HepG2 (cell line): ENCODE measurements around the gene COL2A1. TPM values are rescaled to one million over a fixed set of nuclear protein-coding genes. Genes with fewer than 3 reads are reported as not detected.
A peak's percentile ranks its signal among the peaks of the same experiment; 100 is the strongest.

Source experiments
- ATAC-seq: fragments of 200-7000 bp; cut with Tn5 transposase; 3 replicates; pipeline ENCODE4 v1.9.1; 2020; ENCODE audit warnings: mild to moderate bottlenecking, moderate library complexity
- BruUV-seq: library from RNA; stranded (reverse); fragments of 400-500 nt; replicated peaks from 2 replicates; lab custom pipeline; 2021; lab: Mats Ljungman, UMichigan
- CTCF ChIA-PET: fragments of 300-600 bp; formaldehyde crosslinking; extraction: SDS; loops from one replicate; lab custom pipeline; 2021; ENCODE audit warnings: low total read pairs, inconsistent platforms, low intra/inter-chr PET ratio; lab: Yijun Ruan, JAX
- POLR2A ChIA-PET: fragments of 350-600 bp; sonication (Branson Sonifier 250); formaldehyde crosslinking; loops from one replicate; lab custom pipeline; 2020; ENCODE audit warnings: antibody characterized with exemption, inconsistent platforms; lab: Yijun Ruan, JAX
- DNase-seq: peaks from one replicate; pipeline ENCODE4 v3.0.0-alpha.2; 2015; ENCODE audit warnings: low spot score
- FAIRE-seq: peaks from 3 replicates; lab custom pipeline; 2011; peaks lifted over from hg19 to GRCh38; lab: Jason Lieb, UNC
- H2AFZ ChIP-seq: one replicate; pipeline ENCODE4 v1.6.1; 2011; ENCODE audit warnings: low read length, inconsistent platforms
- H3K27ac ChIP-seq: fragments of 300-600 bp; 3 replicates; pipeline ENCODE4 v1.8.0; 2011; ENCODE audit warnings: mixed run types, mild to moderate bottlenecking, mixed read lengths, low read length, inconsistent platforms; ENCODE audit not compliant: insufficient read depth; ENCODE audit errors: extremely low read length
- H3K27me3 ChIP-seq, 2 experiments: fragments of 200-600 bp in 1 of 2; 2 replicates in 1 of 2; 3 replicates in 1 of 2; pipeline versions ENCODE4 v1.6.0 to v1.8.0; 2011; ENCODE audit warnings: low read length in 2 of 2, mild to moderate bottlenecking in 2 of 2, moderate library complexity in 2 of 2, inconsistent platforms in 1 of 2; ENCODE audit not compliant: insufficient read depth in 2 of 2, control insufficient read depth in 1 of 2
- H3K36me3 ChIP-seq, 2 experiments: fragments of 200-600 bp in 1 of 2; replicated peaks in 1 of 2; 2 replicates in 1 of 2; 3 replicates in 1 of 2; pipeline versions ENCODE4 v1.5.1 to v1.8.0; 2011; ENCODE audit warnings: low read length in 2 of 2, inconsistent platforms in 1 of 2; ENCODE audit not compliant: insufficient read depth in 2 of 2, control insufficient read depth in 1 of 2
- H3K4me1 ChIP-seq: 2 replicates; pipeline ENCODE4 v1.5.1; 2012; ENCODE audit warnings: low read length, inconsistent platforms; ENCODE audit not compliant: insufficient read depth
- H3K4me2 ChIP-seq: 2 replicates; pipeline ENCODE4 v1.6.0; 2011; ENCODE audit warnings: low read depth, low read length, inconsistent platforms
- H3K4me3 ChIP-seq, 3 experiments: fragments of 200-600 bp in 1 of 3; sonication (generic), shearing (Covaris generic) in 1 of 3; replicated peaks in 1 of 3; 2 replicates each; pipeline ENCODE4 v1.5.1; 2011 to 2016; ENCODE audit warnings: low read length in 3 of 3, inconsistent platforms in 2 of 3, low read depth in 2 of 3, mild to moderate bottlenecking in 2 of 3, control low read depth in 1 of 3, mixed read lengths in 1 of 3; ENCODE audit not compliant: insufficient read depth in 1 of 3
- H3K79me2 ChIP-seq: one replicate; pipeline ENCODE4 v1.6.1; 2011; ENCODE audit warnings: low read length, inconsistent platforms; ENCODE audit not compliant: insufficient read depth
- H3K9ac ChIP-seq: 2 replicates; pipeline ENCODE4 v1.6.0; 2011; ENCODE audit warnings: mild to moderate bottlenecking, low read depth, low read length, inconsistent platforms; ENCODE audit not compliant: insufficient read depth
- H3K9me3 ChIP-seq: 2 replicates; pipeline ENCODE4 v1.5.1; 2012; ENCODE audit warnings: mild to moderate bottlenecking, low read length
- H4K20me1 ChIP-seq: 2 replicates; pipeline ENCODE4 v1.6.0; 2011; ENCODE audit warnings: inconsistent platforms, mild to moderate bottlenecking, low read length, moderate library complexity; ENCODE audit not compliant: insufficient read depth
- AGO2 ChIP-seq: fragments of 200-400 bp; formaldehyde crosslinking; optimal IDR thresholded peaks from 2 replicates; pipeline ENCODE3; 2017; ENCODE audit warnings: mild to moderate bottlenecking, low read depth, low read length, moderate library complexity
- HIVEP1 ChIP-seq: sonication (generic); formaldehyde crosslinking; IDR thresholded peaks from 2 replicates; pipeline ENCODE4 v1.4.0; 2020; ENCODE audit warnings: mild to moderate bottlenecking, missing genetic modification reagents
- PCBP1 ChIP-seq: fragments of 200-400 bp; formaldehyde crosslinking; IDR thresholded peaks from 2 replicates; pipeline ENCODE4 v1.6.1; 2017; ENCODE audit warnings: mild to moderate bottlenecking, low read depth, low read length, borderline replicate concordance
- PHF8 ChIP-seq: sonication (generic); formaldehyde crosslinking; IDR thresholded peaks from 2 replicates; pipeline ENCODE4 v1.5.0; 2020; ENCODE audit warnings: missing genetic modification reagents
- TARDBP ChIP-seq: sonication (generic); formaldehyde crosslinking; IDR thresholded peaks from 2 replicates; pipeline ENCODE4 v1.8.0; 2022; ENCODE audit warnings: mild to moderate bottlenecking, missing genetic modification reagents
- XRCC5 ChIP-seq: fragments of 200-400 bp; formaldehyde crosslinking; optimal IDR thresholded peaks from 2 replicates; pipeline ENCODE3; 2017; ENCODE audit warnings: mild to moderate bottlenecking, low read length
- ZNF276 ChIP-seq: sonication (generic); formaldehyde crosslinking; IDR thresholded peaks from 2 replicates; pipeline ENCODE4 v1.4.0; 2020; ENCODE audit warnings: mild to moderate bottlenecking, low read depth, missing genetic modification reagents
- ZNF292 ChIP-seq: sonication (generic); formaldehyde crosslinking; IDR thresholded peaks from 2 replicates; pipeline ENCODE4 v1.8.1; 2022; ENCODE audit warnings: mild to moderate bottlenecking, low read depth, missing genetic modification reagents, borderline replicate concordance
- WGBS: methylation state at CpG from one replicate; pipeline ENCODE4 v1.1.6; 2017; ENCODE audit warnings: low lambda C conversion rate; 5-methylcytosine and 5-hydroxymethylcytosine counted together
- in situ Hi-C: cut with HindIII; loops from 2 replicates; pipeline ENCODE4 v1.10.0; 2017; ENCODE audit warnings: low pct_unique_long_range_greater_than_20kb; ENCODE audit not compliant: extremely low pct_ligation_motif_present
- intact Hi-C: fragments of 100-400 bp; cut with micrococcal nuclease; formaldehyde crosslinking; loops from one replicate; pipeline ENCODE4 v1.10.0; 2022; ENCODE audit not compliant: unreplicated experiment
- polyA plus RNA-seq, 8 experiments: library from polyadenylated mRNA; depleted of rRNA in 3 of 8; stranded (reverse) in 7 of 8; unstranded in 1 of 8; fragments of >200 nt; fragmentation: Illumina TruSeq in 4 of 8; extraction: Trizol in 4 of 8; gene quantifications; 2 replicates each; pipeline versions ENCODE4 v1.2.1 to v1.2.3, GENCODE V29; 2011 to 2016; ENCODE audit warnings: low read depth in 4 of 8, missing spikeins in 1 of 8, mixed read lengths in 1 of 8; ENCODE audit not compliant: insufficient read depth in 1 of 8
- total RNA-seq, 5 experiments: library from RNA; depleted of rRNA; stranded (reverse); fragments of >200 nt; fragmentation: Illumina TruSeq; extraction: Trizol; gene quantifications; 2 replicates each; pipeline ENCODE4 v1.2.3, GENCODE V29; 2016; ENCODE audit warnings: low read depth in 1 of 5
- TF ChIP-seq, protein P1 (sequence below): sonication (generic); formaldehyde crosslinking; IDR thresholded peaks from 2 replicates; pipeline ENCODE4 v1.9.0; 2022; ENCODE audit warnings: missing genetic modification reagents, mild to moderate bottlenecking, borderline replicate concordance
- TF ChIP-seq, protein P2 (sequence below): sonication (generic); formaldehyde crosslinking; IDR thresholded peaks from 2 replicates; pipeline ENCODE4 v1.4.0; 2020; ENCODE audit warnings: mild to moderate bottlenecking, missing genetic modification reagents
- TF ChIP-seq, protein P3 (sequence below): sonication (generic); formaldehyde crosslinking; IDR thresholded peaks from 2 replicates; pipeline ENCODE4 v1.4.0; 2020; ENCODE audit warnings: missing genetic modification reagents, borderline replicate concordance

COL2A1 gene
- total and polyA plus RNA-seq, 2 of the 13 experiments (the other 11 are each of a cell fraction or from before 2014, with no cell fraction given): 7.4 to 38.3 TPM

- TF ChIP-seq TARDBP (CRISPR knock-in tag): 0 out of 2 replicates have a peak, but pooled peaks have one; percentile 7
- TF ChIP-seq XRCC5: peak; percentile 2
- TF ChIP-seq, protein P1, sequence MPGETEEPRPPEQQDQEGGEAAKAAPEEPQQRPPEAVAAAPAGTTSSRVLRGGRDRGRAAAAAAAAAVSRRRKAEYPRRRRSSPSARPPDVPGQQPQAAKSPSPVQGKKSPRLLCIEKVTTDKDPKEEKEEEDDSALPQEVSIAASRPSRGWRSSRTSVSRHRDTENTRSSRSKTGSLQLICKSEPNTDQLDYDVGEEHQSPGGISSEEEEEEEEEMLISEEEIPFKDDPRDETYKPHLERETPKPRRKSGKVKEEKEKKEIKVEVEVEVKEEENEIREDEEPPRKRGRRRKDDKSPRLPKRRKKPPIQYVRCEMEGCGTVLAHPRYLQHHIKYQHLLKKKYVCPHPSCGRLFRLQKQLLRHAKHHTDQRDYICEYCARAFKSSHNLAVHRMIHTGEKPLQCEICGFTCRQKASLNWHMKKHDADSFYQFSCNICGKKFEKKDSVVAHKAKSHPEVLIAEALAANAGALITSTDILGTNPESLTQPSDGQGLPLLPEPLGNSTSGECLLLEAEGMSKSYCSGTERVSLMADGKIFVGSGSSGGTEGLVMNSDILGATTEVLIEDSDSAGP (CRISPR knock-in tag): 0 out of 2 replicates have a peak, but pooled peaks have one; percentile 30
- TF ChIP-seq, protein P2, sequence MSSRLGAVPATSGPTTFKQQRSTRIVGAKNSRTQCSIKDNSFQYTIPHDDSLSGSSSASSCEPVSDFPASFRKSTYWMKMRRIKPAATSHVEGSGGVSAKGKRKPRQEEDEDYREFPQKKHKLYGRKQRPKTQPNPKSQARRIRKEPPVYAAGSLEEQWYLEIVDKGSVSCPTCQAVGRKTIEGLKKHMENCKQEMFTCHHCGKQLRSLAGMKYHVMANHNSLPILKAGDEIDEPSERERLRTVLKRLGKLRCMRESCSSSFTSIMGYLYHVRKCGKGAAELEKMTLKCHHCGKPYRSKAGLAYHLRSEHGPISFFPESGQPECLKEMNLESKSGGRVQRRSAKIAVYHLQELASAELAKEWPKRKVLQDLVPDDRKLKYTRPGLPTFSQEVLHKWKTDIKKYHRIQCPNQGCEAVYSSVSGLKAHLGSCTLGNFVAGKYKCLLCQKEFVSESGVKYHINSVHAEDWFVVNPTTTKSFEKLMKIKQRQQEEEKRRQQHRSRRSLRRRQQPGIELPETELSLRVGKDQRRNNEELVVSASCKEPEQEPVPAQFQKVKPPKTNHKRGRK (CRISPR knock-in tag): no peak
- no peak for TF ChIP-seq ZNF276 (CRISPR knock-in tag)
- peak; percentile 39; the same call in 1 of the 2 replicates for TF ChIP-seq HIVEP1 (CRISPR knock-in tag)
- TF ChIP-seq ZNF292 (CRISPR knock-in tag): 0 out of 2 replicates have a peak, but pooled peaks have one; percentile 9
- TF ChIP-seq PHF8 (CRISPR knock-in tag): 0 out of 2 replicates have a peak, but pooled peaks have one; percentile 10
- TF ChIP-seq AGO2: peak; percentile 48
- TF ChIP-seq, protein P3, sequence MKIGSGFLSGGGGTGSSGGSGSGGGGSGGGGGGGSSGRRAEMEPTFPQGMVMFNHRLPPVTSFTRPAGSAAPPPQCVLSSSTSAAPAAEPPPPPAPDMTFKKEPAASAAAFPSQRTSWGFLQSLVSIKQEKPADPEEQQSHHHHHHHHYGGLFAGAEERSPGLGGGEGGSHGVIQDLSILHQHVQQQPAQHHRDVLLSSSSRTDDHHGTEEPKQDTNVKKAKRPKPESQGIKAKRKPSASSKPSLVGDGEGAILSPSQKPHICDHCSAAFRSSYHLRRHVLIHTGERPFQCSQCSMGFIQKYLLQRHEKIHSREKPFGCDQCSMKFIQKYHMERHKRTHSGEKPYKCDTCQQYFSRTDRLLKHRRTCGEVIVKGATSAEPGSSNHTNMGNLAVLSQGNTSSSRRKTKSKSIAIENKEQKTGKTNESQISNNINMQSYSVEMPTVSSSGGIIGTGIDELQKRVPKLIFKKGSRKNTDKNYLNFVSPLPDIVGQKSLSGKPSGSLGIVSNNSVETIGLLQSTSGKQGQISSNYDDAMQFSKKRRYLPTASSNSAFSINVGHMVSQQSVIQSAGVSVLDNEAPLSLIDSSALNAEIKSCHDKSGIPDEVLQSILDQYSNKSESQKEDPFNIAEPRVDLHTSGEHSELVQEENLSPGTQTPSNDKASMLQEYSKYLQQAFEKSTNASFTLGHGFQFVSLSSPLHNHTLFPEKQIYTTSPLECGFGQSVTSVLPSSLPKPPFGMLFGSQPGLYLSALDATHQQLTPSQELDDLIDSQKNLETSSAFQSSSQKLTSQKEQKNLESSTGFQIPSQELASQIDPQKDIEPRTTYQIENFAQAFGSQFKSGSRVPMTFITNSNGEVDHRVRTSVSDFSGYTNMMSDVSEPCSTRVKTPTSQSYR: peak; percentile 71
- 0 out of 2 replicates have a peak, but pooled peaks have one; percentile 14 for TF ChIP-seq PCBP1
- TF ChIP-seq, all 625 proteins: peak for 9
- Histone ChIP-seq H4K20me1 (no peaks in the 10 kb centered on the region), H3K4me2 (peak overlapping the region; percentile 73), H3K79me2 (no peaks in the 10 kb centered on the region), H3K9ac (no peak overlapping the region), H3K27ac (no peak overlapping the region), H3K4me1 (peaks cover 57% of the 10 kb centered on the region), H3K27me3 (peaks cover 6 to 53% of the 10 kb centered on the region in 2 experiments), H2AFZ (no peak overlapping the region), H3K9me3 (no peaks in the 10 kb centered on the region), H3K36me3 (no peaks in the 10 kb centered on the region), H3K4me3 (peak overlapping the region; percentile 40 to 64 (median 50); a peak in 4 of 6 replicates)
- intact Hi-C loops (loop anchor here (2.0 to 10.0 kb wide), 2 partner anchors 18 to 100 kb away; partner anchors contain the start of gene SENP1), in situ Hi-C loops (no loop called here)
- POLR2A ChIA-PET: interaction anchor here (1.4 kb wide), 1 partner anchor 17 kb away, joined by 3 read pairs; no protein-coding TSS in a partner anchor
- FAIRE-seq: no peak
- DNase-seq: no peak
- no TSS peak for BruUV-seq
- WGBS: 72% methylated on average over 23 of the region's 30 CpGs
- CTCF ChIA-PET: no interaction called here
- ATAC-seq: peak; percentile 7
Measured at GRCh38 chr12:48005001-48005749, 899 bp upstream of the COL2A1 start.
